SU-DHL-6 (cell line): ENCODE measurements around the gene BLNK.

ENCODE experiments used
- CTCF ChIP-seq: fragments of 200-600 bp; sonication (generic); IDR thresholded peaks from one replicate; pipeline ENCODE4 v1.5.1; 2017; ENCODE audit warnings: antibody characterized with exemption, mild to moderate bottlenecking, low read length, moderate library complexity; ENCODE audit not compliant: insufficient read depth, poor library complexity, severe bottlenecking
- EZH2phosphoT487 ChIP-seq: fragments of 200-600 bp; sonication (generic), shearing (Covaris generic); conservative IDR thresholded peaks from 2 replicates; pipeline ENCODE4 v1.6.1; 2018; ENCODE audit warnings: mild to moderate bottlenecking, antibody characterized with exemption, low read length, moderate library complexity, mixed read lengths

GRCh38 chr10:96299383-96299782 is 28.0 kb upstream of the BLNK start:
- TF ChIP-seq CTCF (no peak), EZH2phosphoT487 (no peak)
